Muscle of arm (tissue), 12 donors: ENCODE results near the gene RHPN2. TPM values are rescaled to one million over a fixed set of nuclear protein-coding genes. Genes with fewer than 3 reads are reported as not detected.
"Not testable (repeated sequence)": the region's sequence is repeated elsewhere in the genome, so short reads cannot be mapped to it uniquely, and the experiment has no call there.

Experiments used
- DNase-seq: peaks from one replicate; pipeline ENCODE4 v3.0.0-alpha.2; 2013
- polyA plus RNA-seq, 12 donors: library from polyadenylated mRNA; unstranded; fragments of 120-200 nt; gene quantifications; one replicate each; pipeline ENCODE4 v1.2.1, GENCODE V29; 2013; ENCODE audit not compliant: insufficient read length in 12 of 12

The RHPN2 gene
- polyA plus RNA-seq, 12 donors, result 1.2 to 16.5 (median 1.9) TPM; not detected in 1

DNA sequence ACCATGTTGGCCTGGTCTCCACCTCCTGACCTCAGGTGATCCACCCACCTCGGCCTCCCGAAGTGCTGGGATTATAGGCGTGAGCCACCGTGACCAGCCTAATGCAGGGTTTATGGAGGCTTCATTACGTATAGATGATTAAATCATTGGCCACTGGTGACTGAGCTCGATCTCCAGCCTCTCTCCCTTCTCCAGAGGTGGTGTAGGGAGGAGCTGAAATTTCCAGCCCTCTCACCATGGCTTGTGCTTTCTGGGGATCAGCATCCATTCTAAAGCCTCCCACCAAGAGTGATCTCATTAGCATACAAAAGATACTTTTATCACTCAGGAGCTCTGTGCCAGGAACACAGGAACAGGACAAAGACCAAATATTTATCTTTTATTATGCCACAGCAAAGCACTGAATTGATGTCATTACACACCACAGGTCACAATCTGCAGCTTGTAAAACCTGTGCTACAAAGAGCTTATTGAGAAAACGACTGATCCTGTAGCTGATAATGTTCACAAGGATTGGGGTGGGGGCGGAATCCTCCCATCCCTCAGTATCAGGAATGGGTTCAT lies 32.4 kb downstream of the RHPN2 start:
- DNase-seq, result no peak

DNA sequence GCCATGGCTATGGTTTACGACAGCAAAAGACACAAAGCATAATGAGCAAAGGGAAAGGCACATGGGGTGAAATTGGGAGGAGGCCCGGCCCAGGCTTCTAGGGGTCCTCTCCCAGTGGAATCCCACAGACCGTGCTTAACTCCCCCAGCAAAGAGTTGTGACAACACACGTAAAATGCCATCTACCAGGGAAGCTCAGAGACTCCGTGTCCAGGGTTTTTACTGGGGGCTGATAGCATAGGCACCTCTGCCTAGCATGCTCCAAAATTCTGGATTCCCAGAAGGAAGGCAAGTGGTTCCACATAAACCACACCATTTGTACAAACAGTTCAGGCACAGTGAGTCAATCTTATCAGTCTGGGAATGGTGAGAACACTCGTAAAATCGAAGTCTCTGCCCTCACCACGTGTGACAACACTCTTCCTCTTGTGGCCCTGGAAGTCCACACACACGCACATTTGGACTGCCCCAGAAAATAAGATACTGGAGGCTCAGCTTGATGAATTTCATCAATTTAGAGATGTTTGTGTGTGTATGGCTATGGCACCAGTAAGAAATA lies 34.9 kb downstream of the RHPN2 start:
- no peak for DNase-seq

DNA sequence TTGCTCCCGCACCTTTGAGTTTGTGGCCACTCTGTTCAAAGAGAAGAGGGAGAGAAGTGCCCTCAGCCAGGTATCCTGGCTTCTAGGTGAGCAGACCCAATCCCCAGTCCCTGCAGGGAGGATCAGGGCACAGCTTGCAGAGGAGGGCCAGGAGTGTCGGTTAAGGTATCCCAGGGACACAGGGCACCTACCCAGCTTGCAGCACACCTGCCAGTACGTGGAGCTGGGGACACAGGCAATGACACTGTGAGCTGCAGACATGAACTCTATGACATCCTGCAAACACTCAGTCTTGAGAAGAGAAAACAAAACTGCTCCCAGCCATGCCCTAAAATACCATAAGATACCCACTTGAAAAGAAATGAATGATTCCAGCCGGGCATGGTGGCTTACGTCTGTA lies 38.1 kb downstream of the RHPN2 start:
- DNase-seq, result not testable (repeated sequence)

DNA sequence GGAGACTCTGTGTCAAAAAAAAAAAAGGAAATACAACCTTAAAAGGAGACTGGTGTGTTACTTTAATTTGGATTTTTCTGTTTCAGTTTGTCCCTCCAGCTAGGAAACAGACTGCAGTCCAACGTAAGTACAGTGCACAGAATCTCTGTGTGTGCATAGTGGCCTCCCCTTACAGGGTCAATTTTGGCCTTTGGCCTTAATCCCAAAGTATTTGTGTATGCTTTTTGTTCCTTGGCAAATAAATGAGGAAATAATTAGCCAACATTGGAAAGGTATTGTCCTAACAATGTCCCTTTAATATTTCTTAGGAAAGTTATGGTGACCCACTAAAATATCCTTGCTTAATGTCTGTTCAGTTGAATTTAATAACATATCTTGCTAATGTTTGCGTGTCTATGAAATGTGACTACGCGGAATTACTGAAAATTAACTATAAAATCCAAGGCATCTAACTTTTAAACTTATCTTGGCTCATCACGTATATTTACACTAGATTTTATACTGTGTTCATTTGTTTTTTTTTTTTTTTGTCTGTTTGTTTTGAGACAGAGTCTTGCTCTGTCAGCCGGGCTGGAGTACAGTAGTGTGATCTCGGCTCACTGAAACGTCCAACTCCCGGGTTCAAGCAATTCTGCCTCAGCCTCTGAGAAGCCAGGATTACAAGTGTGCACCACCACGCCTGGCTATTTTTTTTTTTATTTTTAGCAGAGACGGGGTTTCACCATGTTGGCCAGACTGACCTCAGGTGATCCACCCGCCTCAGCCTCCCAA lies 39.0 kb downstream of the RHPN2 start:
- DNase-seq, result not testable (repeated sequence)

DNA sequence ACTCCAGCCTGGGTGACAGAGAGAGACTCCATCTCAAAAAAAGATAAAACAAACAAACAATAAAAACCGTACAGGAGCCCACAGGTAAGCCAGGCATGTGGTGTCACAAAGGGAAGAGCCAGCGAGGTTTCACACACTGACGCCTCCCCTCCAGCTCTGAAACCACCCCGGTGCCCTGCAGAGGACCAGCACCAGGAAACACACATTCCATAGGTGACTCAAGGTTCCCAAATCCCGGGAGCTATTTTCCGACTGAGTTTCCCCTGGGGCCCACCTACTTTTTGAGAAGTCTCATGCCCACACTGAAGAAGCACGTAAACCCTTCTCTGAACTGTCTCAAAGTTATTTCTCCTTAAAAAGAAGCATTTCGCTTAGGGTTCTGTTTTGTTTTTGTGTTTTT lies 40.3 kb downstream of the RHPN2 start:
- no peak for DNase-seq

GRCh38 chr19:33022472-33023116 lies 42.1 kb downstream of the RHPN2 start:
- no peak for DNase-seq

DNA sequence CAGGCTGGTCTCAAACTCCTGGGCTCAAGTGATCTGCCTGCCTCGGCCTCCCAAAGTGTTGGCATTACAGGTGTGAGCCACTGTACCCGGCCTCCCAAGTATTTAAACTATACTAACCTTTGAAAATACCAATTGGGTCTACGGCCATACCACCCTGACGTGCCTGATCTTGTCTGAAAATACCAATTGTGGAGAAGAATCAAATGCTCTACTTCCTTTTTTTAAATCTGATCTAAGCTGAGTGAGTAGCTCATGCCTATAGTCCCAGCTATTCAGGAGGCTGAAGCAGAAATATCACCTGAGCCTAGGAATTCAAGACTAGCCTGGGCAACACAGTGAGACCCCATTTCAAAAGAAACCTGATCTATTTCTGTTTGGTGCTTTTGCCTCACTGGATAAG lies 53.8 kb downstream of the RHPN2 start:
- not testable (repeated sequence) for DNase-seq

DNA sequence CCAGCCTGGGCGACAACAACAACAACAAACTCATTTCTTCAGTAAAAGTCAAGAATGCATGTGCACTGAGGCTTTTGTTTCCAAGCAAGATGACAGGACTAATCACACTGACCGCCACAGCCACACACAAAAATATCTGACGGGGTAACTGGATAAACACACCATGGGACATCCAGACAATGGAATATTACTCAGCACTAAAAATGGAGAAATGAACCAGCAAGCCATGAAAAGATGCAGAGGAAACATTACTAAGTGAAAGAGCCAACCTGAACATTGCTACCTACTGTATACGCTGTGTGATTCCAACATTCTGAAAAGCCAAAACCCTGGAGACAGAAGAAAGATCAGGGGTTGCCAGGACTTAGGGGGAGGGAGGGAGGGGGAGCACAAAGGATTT lies 56.0 kb downstream of the RHPN2 start:
- no peak for DNase-seq

DNA sequence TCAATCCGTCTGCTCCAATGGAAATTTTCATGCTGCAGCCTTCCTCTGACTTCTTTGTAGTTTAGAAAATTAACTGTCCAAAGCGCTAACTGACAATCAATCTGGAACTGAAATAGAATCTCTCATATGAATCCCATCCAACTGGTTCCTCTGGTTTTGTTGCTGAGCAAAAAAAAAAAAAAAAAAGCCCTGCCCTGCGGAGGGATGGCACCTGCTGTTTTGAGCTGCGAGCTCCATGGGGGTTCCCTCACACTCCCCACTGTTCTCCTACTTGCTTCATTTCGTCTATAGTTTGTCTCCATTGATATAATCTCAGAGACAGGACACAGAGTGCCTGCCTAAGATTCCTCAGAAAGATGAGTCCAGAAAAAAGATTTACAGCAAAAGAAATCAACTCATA lies 59.2 kb downstream of the RHPN2 start:
- DNase-seq, result no peak

DNA sequence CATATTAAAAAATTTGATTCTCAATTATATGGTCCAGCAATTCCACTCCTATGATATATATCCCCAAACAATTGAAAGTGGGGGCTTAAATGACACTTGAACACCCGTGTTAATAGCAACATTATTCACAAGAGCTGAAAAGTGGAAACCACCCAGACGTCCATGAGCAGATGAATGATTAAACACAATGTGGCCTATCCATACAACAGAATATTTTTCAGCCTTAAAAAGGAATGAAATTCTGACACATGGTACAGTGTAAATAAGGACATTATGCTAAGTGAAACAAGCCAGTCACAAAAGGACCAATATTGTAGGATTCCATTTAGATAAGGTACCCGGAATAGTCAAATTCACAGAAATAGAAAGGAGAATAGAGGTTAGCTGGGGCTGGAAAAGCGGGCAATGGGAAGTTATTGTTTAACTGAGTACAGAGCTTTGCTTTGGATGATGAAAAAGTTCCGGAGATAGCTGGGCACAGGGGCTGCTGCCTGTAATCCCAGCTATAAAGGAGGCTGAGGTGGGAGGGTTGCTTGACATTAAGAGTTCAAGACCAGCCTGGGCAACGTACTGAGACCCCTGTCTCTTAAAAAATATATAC lies 61.2 kb downstream of the RHPN2 start:
- not testable (repeated sequence) for DNase-seq

DNA sequence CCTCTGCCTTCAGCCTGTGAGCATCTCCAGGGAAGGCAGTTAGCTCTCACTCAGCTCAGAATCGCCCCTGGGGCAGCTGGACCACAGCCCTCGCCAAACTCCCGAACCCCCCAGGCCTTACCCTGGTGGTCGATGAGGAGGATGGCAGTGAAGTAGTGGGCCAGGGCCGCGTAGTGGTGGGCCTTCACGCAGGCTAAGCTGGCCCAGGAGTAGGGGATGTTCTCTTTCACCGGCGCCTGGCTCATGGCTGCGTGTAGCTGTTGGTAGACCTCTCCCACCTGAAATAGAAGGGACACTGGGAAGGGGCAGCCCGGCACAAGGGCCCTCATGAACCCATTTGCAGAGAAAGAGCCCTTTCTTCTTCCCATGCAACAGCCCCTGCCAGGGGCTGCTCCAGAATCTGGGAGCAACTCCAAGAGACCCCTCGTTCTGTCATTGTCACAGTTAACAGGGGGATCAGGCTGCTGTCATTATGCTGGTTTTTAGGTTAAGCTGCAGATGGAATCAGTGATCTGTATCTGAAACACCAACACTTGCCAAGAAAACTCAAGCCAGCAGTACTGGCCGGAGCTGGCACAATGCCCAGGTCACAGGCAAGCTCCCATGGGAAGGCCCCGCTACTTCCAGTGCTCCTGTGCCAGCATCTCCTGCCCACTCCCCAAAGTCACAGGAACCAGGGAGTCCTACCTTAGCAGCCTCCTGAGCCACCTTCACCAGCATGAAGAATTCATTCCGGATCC lies 62.4 kb downstream of the RHPN2 start:
- not testable (repeated sequence) for DNase-seq

DNA sequence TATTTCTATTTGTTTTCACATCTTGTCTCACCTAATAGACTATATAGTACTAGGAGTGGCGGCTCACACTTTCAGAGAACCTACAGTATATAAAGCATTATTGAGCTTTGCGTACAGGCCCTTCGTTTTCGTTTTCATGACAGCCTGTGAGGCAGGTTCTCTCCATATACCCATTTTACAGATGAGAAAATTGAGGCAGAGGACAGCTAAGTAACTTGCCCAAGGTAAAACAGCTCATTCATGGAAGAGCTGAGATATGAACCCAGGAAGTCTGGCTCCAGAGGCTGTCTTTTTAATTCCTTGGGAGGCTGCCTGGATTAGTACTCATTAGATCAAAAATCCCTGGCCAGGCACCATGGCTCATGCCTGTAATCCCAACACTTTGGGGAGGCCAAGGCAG lies 63.8 kb downstream of the RHPN2 start:
- no peak for DNase-seq

GRCh38 chr19:33000510-33000909 lies 64.2 kb downstream of the RHPN2 start:
- no peak for DNase-seq

- DNase-seq, result no peak
Measured at GRCh38 chr19:32998722-32999121, 66.0 kb downstream of the RHPN2 start.

DNA sequence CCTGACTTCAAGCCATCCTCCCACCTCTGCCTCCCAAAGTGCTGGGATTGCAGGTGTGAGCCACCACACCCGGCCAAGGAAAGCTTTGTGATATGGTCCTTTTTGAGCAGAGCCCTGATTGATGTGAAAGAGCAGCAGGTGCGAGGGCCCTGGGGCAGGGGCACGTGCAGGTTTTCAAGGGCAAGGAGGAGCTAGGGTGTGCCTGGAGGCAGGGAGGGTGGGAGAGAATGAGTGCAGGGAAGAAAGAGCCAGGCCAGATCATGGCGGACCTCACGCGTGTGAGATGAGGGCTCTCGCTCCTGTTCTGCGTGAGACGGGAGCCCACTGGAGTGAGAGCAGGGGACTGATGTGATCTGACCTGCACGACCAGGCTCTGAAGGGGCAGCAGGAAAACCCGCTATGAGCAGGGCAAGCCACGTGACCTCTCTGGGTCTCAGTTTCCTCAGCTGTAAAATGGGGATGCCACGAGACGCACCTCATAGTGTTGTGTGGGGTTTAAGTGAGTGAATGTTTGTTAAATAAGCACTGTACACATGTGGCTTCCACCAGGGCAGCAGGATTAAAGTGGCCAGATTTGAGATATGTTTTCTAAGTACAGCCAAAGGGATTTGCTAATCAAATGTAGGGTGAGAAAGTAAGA lies 66.9 kb downstream of the RHPN2 start:
- DNase-seq, result no peak

DNA sequence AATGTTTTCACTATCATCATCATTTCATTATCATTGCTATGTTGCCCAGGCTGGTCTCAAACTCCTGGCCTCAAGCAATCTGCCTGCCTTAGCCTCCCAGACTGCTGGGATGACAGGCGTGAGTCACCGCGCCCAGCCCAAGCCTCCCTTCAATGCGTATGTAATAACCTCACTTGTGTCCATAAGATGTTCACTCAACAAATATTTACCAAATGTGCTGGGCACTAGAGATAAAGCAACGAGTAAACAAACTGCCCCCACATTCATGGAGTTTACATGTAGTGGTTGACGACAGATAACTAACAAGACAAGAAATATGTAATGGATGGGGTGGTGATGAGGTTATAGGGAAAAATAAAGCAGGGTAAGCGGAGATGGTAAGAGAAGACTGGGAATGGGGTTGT lies 67.6 kb downstream of the RHPN2 start:
- DNase-seq, result not testable (repeated sequence)

DNA sequence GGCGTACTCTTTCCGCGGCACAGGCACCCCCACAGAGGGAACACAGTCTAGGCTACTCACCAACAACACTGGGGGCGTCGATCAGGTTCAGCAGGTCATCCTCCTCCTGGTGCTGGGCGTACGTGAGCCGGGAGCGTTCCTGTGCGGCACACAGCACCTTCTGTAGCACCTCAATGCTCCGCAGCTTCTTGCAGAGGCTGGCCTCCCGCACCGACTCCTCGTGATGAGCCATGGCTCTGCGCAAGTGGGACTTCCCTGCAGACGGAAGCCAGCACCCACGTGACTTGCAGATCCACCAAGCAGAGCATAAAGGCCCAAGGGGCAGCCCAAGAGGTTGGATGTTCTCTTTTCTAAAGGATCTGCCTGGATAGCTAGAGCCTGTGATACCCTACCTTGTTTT lies 68.7 kb downstream of the RHPN2 start:
- not testable (repeated sequence) for DNase-seq

DNA sequence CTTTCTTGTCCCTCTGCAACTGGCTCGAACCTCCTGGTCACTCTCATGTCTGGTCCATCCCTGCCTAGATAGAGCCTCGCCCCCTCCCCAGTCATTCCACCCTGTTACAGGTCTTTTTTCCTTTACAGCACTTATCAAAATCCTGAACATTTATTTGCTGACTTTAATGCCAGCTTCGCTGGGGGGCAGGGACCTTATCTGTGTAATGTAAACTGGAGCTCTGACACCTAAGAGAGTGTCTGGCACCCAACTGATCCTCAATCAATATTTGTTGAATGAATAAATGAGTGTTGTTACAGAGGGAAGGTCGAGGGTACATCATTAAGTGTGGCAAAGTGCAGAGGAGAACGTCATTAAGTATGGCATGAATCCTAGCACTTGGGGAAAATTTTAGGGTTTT lies 76.0 kb downstream of the RHPN2 start:
- no peak for DNase-seq

DNA sequence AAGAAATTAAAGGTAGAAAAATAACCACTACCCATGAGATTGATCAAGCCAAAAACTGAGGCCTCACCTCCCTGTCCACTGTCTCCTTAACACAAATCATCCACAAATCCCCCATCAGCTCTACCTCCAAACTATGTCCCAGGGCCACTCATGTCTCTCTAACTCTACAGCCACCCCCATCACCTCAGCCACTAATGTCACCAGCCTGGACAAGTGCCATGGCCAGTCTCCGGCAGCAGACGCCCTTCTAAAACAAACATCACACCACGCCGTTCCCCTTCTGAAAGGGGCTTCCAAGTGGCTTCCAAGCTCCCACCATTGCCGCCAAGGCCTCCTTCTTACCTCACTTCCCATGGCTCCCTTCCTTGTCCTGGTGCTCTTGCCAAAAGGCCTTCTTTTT lies 76.4 kb downstream of the RHPN2 start:
- DNase-seq, result not testable (repeated sequence)

DNA sequence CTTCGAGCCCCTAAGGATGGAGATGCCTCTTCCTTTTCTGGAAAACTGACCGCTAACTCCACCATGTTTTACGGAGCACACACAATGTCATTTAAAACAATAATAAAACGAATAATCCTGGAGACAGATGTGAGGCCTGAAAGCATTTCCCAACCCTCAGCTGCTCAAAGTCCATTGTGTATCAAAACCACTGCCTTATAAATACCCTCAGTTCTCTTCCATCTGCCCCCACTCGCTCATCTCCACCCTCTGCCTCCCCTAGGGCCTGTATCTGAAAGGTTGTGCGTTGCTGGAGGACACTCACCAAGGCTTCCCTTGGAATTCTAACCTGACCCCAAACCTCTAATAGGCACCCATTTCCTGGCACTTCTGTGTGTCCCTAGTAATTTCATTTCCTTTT lies 82.2 kb downstream of the RHPN2 start:
- DNase-seq, result not testable (repeated sequence)

- DNase-seq, result not testable (repeated sequence)
Measured at GRCh38 chr19:32979807-32980206, 84.9 kb downstream of the RHPN2 start.
